ENCODE measurements around the gene KMT2C.
A peak's percentile ranks its signal among the peaks of the same experiment; 100 is the strongest.

KMT2C gene

DNA sequence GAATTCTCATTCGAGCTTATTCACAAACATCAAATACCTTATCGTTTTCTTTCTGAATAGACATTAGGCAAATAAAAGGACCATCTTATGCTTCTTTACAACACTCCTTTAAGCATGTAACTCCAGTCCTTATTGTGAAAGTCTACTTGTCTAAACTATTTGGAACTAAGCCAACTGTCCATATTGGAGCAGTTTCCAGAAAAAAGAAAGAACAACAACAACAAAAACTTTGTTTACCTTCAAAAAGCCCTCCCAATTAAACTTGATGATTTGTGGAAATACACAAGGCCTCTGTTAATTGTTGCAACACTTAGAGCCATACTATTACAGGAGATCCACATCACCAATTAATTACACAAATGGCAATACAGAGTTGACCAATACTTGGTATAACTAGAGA is 246.7 kb downstream of the KMT2C start:
- no peak for DNase-seq

DNA sequence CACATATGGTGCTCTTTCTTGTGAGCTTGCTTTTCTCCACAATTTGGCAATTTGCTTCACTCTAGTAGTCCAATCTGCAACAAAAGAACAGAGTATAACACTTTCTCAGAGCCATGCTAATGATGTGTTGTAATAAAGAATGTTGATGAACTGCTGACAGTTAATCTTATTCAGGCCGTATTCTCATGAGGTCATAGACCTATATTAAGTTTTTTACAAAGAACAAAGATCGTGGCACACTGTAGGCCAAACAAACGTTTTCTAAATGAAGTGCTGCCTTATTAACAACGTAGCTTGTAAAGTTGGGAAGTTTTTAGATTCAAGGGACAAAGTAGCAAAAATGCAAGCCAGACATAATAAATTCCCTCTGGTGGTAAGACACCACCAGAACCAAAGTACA is 250.2 kb downstream of the KMT2C start:
- no peak for DNase-seq

DNA sequence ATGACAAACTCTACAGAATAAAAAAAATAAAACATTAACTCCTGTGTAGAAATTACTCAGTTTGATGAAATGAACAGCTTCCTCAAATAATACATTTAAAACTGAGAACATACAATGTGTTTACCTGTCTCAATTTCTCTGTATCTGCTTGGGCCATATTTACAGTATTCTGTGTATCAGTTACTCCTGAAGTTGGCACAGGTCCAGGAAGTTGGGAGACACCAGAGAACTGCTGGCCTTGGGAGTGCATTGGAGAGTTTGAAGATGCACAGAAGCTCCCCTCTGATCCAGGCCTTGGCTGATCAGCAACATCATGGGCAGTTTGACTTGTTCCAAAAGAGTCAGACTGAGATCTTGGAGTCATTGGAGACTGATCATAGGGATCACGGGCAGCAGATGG is 255.2 kb downstream of the KMT2C start:
- no peak for DNase-seq

DNA sequence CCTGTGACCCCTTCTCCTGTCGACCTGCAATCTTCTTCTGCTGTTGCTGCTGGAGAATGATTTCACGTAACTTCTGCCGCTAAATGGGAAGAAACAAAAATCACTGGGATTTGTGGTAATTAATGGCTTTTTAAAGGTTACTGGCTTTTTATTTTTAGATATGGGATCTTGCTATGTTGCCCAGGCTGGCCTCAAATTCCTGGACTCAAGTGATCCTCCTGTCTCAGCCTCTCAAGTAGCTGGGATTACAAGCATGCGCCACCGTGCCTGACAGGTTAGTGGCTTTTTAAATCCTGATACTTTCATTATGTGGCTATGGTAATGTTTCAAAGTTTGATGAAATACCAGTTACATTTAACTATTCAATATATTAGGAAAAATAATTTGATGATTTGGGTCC is 255.8 kb downstream of the KMT2C start:
- no peak for DNase-seq

DNA sequence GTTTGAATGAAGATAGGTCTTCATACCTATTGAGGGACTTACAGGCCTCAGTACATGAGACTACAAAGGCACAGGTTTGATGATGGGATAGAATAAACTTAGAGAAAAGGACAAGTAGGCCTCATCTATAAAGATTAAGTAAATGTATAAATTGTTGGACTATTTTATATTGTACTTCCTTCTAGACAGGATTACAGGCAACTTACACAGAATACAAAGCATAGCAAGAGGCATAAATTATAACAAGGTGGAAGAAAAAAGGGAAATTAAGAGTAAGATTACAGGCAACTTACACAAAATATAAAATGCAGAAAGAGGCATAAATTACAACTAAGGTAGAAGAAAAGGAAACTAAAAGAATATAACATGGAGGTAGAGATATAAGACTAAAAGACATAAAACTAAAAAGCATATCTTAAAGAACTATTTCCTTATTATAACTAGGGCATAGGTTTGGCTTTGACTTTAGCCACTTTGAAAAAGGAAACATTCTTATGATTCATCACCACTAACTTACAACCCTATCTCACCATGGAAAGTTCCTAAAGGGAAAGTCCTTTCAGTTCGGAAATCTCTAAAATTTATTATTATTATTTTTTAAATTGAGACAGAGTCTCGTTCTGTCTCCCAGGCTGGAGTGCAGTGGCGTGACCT is 257.3 kb downstream of the KMT2C start:
- DNase-seq: no peak

DNA sequence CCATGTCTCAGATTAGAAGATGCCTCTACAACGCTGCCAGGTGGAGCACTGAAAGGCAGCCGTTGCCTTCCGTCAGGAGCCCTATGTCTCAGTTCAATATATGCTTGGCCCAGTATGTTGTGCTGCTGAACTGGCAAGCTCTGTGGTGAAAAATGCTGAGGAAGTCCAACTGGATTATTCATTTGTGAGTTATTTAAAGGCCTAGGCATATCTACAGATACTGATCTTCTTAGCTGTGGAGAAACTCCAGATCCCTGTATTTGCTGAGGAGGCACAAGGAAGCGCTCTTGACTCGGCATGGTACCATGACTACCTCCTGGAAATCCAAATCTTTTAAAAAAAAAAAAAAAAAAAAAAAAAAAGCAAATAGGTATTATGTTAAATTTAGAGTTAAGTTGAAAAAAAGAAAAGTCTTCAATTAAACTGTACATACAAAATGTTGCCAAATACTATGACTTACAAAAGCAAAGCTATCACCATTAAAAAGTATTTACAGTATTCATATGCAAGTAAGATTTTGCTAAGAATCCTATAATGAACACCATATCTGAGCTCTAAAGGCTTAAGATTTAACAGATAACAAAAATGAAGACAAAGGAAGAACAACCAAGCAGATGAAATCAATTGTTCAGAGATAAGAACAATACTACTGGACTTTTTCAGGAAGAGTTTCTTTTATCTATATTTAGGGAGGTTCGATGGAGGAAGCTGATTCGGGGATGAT is 258.0 kb downstream of the KMT2C start:
- no peak for DNase-seq

DNA sequence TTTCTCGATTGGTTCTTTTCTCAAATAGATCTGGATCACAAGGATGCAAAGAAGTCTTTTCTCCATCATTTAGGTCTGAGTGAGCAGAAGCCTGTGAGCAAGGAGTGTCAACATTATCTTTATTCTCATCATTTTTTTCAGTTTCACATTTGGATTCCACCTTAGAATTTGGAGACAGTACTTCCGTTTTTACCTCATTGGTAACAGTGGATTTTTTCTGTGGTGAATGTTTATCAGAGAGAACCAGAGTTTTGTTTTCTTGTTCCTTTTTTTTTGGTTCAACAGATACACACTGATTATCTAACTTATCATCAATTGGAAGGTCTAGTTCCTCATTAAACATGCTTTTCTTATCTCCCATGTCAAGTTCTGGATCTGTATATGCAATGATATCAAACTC is 259.0 kb downstream of the KMT2C start:
- no peak for DNase-seq

DNA sequence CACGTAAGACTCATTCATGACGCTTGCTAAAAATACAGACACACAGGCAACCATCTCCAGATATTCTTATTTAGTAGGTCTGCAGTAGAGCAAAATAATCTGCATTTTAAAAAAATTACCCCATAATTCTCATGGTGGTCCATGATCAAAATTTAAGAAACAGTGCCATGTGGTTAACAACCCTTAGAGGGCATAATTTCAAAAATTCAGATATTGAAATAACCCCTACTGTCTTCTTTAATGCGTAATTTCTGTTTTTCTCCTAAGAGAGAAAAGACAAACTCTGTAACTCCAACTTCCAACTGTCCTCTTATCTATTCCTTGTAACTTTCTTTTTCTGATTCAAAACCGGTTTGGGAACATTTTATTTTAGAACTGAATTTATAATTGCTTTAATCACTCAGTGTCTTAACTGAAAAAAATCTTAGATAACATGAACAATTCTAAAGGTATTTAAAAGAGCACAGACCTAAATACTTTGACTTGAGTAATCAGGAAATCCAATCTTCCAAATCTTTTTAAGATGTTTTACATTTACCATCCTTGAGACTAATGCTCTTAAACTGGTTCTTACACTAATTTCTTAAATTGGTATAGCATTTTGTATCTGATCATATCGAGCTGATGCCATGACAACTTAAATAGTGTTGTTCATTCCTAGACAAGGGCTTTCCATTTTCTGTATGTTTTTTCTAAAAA is 262.3 kb downstream of the KMT2C start:
- no peak for DNase-seq

DNA sequence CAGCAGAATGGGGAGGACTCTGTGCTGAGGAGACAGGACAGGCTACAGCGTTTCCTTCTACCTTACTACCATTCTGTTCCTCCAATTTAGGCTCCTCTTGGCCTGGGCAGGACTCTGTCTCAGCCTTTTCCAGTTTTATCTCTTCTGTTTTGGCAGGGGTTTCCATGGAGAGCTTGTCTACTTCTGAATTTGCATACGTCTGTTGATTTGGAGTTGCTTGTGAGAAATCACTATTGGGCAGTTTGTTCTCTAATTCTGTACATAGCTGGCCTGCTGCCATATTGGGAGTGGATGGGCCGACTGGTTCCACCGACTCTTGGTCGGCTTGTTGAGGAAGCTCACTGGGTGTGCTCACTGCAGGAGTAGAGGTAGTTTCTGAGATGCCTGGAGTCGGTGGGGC is 273.5 kb downstream of the KMT2C start:
- DNase-seq: no peak

DNA sequence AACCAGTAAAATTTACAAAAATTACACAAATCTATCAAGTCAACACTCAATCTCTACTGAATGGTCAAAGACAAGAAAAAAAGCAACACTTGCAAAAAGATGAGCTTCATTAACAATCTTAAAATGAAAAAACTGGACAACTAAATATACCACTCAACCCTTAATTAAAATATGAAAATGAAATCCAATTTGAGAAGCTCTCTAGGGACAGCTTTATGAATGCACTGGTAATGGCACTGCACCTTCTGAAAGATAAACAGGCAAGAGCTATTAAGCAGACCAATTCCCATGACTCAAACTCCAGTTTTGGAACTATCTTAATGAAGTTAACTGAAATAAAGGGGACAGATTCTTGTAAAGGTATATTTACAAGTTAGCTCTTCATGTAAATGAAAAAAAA is 274.6 kb downstream of the KMT2C start:
- no peak for DNase-seq

DNA sequence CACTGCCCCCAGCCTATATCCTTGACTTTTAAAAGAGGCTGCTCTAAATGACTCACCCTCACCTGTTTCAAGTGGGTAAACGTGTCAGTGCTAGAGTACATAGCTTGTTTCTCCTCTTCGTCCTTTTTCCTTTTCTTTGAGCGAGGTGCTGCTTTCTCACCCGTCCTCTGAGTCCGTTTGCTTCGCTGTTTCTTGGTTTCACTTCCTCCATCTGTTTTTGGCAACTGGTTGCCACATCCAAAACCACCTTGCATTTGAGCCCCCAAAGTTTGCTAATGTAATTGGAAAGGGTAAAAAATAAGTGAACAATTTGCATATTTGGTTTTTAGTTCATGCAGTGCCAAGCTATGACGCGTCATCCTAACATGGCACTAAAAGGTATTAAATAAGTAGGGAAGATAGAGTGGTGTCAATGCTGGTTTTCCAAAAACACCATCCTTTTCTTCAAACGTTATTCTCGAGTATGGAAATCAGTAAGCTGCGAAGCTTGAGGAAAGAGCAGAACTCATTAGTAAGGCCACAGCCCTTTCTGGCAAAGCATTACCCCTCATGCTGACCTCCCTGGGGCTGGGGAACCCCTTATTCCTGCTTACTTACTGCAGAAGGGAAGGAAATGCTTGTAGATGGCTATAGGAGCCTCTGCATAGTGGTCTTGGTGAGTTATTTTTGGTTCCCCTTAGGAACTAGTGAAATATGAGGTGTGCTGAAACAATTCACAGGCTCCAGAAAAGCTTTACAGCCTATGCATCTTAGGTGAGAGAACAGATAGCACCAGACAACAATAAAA is 276.8 kb downstream of the KMT2C start:
- DNase-seq: no peak

DNA sequence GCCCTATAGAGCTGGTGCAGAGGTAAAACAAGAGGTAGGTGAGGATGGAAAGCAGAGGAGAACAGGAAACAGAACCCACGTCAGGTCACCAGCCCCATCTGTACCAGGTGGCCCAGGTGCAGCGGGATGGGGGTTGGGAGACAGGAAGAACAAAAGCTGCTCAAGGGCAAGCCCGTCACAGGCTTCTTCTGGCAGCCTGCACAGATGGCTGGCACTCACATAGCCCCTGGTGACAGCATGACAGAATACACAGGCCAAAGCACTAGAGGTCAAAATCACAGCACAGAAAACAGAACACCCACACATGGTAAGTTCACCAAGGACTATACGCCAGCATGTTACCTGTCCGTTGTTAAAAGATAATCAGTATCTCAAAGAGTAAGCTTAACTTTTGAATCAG is 283.5 kb downstream of the KMT2C start:
- no peak for DNase-seq

DNA sequence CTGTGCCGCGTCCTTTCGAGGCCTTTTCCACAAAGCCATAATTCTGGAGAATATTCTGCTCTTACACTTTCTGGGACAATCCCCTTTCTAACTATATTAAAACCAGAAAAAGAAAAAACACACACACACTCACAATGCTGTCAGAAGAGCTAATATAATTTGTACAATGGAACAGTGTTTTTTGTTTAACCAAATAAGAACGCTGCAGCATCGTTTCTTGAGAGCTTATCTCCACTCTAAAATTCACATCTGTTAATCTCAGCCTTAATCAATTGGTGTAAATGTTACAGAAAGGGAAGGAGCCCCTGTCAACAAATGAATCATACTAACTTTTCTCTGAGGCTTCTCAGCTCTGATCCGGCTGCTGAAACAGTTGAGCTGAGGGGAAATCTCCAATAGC is 286.4 kb downstream of the KMT2C start:
- DNase-seq: no peak

DNA sequence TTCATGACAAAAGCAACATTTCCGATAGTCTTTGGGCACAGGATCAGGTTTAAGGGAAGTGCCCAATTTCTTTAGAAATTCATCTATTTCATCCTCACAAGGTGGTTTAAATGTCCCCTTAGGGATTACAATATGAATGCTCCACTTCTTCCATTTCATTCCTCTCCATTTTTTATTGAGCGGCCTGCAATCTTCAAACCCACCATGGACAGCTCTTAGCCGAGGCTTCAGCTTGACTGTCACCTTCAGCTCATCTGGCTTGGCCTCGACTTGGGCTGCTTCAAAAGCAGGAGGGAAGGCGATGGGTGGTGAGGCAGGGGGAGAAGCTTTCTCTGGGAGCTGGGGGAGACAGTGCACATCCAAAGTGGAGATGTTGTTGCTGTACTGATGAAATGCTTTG is 287.1 kb downstream of the KMT2C start:
- DNase-seq: no peak

DNA sequence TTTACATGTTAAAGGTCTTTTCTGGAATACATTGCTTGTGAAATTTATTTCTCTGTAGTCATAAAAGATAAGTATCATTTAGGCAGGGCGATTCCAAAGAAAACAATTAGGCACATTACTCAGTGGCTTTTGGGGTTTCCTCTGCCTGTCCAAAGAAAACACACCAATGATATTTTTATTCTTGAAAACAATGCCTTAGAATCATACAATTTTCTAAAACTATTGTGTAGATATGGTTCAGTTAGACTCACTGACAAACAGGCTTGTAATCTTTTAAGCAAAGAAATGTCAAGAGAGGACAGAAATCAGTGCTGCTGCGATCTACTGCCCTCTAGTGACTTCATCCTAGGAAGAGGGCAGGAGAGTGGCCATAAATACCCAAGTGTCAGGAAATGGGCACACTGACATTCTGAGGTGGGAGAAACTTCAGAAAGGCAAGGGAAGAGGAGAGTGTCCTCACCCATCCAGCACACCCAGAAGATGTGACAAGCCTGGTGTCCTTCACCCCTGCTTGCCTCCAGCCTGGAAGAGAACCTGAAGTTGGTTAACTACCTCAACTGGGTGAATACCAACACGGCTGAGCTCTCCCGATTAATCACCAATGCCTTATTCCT is 289.8 kb downstream of the KMT2C start:
- no peak for DNase-seq

DNA sequence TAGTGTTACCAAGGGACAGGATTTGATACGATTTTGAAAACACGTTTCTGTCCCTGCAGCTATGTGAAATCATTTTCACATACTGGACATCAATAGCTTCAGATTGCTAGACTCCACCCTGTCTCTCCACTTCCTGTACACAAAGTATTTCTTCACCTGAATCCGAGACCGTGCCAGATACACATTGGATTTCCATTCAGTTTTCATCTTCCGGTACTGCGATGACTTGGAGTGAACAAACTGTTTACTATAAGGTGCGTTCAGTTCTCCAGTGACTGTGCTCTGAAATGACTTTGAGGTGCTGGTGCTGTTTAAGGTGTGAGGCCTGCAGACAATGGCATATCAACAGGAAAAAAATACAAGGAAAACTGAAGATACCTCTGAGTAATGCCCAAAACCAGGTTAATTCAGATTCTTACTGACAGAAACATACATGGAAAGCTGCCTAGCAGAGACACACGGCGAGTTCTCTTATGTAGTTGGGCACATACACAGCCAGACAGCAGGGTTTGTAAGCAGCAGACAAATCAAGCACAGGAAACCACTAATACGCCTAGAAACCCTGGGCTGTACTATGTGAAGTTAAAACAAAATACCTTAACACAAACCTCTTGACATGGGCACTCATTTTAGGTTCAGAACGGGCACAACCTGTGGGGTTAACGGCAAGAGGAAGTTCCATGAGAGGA is 291.1 kb downstream of the KMT2C start:
- DNase-seq: no peak

DNA sequence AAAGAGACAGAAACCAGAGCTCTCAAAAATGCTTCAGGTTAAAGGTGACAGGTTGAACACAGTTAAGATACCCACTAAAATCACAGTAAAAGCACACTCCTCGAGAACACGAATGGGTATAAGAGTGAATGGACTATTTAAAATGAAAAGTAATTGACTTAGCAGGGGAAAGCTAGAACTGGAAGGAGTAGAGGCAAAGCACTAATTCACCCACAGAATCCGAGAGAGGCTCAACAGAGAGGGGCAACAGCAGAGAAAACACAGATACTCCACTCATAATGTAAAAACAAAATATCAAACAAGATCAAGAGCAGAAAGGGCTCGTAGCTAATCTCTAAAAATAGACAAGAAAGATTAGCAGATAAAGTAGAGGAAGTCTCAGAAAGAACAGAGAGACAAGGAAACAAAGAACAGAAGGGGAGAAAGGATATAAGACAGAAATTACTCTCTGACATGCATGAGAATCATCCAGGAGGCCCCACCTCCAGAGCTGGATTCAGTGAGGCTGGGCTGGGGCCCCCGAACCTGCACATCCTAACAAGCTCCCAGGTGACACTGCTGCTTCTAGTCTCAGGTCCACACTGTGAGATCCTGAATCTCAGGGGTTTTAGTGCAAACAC is 292.7 kb downstream of the KMT2C start:
- DNase-seq: no peak

DNA sequence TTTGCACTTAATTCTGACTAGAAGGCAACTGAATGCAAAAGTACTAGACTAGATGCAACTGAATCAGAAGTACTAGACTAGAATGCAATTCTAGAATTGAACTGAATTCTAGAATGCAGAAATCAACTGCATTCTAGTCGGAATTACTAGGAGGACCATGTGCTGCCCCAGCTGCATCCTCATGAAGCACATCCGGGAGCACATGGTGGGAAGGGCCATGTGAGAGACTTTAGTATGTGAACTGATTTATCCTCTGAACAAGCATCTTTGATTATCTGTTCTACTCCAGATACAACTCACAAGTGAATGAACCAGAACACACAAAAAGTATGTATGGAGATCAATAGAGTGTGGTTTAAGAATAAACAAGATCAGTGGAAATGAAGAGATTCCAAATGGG is 295.2 kb downstream of the KMT2C start:
- DNase-seq: no peak

DNA sequence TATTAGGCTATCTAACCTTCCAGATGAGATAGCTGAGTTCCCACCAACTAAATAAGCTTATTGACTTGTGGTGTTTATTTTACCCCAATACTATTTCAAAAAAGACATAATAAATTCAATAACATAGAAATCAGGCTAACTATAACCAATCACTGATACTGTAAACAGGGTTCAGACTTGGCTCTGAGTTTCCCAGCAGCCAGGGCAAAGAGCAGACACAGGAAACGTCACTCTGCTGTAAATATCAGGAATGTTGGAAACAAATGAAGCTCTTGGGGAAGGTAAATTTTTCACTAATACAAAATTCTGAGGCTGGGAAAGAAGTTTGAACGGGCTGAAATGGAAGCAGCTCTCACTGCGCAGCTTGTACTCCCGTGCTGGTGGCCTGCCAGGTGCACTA is 295.7 kb downstream of the KMT2C start:
- no peak for DNase-seq

DNA sequence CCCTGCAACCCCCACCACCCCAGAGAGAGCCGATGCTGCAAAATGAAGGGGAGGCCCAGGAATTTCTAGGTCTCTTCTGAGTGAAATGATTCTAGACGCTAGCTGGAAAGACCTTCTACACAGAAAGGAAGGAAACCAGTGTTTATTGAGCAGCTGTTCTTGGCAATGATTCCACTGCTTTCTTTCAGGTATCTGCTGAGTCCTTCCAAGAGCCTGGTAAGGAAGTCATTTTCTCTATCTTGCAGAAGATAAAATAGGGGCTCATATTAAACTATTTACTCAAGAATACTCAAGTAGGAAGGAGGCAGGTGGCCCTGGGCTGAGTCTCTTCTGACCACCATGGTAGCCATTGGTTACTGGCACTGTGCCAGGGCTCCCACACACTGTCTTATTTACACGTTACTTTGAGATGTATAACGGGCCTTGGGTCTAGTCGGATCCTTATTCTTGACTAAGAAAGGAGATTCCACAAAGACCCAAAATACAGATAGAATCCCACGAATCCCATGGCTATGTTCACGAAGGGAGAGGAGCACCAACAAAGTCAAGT is 298.3 kb downstream of the KMT2C start:
- peak in 1 of 2 experiments; percentile 15 for DNase-seq

DNA sequence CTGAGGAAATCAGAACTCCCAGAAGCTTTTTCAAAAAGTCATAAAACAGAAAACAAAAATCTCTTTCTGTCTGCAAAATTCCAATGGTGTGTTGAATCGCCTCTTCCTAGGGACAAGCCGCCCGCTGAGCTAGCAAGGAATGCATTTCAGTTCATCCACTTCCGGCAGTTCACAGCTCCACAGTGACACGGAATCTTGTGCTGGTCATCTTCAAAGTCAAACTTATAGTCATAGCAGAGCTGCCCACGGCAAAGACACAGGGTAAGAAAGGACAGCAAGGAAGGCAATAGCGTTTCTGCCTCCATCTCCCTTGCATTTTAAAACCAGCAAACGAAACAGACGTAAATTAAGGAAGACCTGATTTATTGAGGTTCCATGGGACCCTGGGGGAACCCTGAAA is 299.1 kb downstream of the KMT2C start:
- no peak for DNase-seq

DNA sequence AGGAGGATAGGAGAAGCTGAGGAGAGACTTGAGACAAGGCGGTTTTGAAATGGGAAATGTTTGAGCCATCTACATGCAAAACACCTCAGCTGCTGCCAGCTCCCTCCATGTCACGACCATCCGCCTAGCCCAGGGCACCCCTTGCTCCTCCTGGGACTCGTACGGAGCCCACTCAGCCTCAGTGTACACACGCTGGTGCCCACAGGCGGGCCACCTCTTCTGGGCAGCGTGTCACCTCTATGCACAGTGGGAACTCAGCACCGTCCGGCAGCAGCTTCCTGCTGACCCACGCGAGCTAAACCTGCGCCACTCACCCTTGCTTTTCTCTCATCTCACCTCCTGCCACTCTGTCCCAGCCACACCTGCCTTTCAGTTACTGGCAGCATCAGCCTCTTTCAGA is 302.0 kb downstream of the KMT2C start:
- DNase-seq: no peak

Data from NCI-H187 (cell line).